Stimulated activated CD8-positive, alpha-beta memory T cell treated with anti-CD3 and anti-CD28 coated beads, Interleukin-15, amount 100 ng/mL, for 48 hours (primary cell): ENCODE results near the gene RRBP1.

Source experiments
- DNase-seq, 2 donors: peaks; one replicate each; pipeline ENCODE4 v3.0.0-alpha.2; 2020; ENCODE audit warnings: low read depth in 2 of 2

Gene RRBP1

DNA sequence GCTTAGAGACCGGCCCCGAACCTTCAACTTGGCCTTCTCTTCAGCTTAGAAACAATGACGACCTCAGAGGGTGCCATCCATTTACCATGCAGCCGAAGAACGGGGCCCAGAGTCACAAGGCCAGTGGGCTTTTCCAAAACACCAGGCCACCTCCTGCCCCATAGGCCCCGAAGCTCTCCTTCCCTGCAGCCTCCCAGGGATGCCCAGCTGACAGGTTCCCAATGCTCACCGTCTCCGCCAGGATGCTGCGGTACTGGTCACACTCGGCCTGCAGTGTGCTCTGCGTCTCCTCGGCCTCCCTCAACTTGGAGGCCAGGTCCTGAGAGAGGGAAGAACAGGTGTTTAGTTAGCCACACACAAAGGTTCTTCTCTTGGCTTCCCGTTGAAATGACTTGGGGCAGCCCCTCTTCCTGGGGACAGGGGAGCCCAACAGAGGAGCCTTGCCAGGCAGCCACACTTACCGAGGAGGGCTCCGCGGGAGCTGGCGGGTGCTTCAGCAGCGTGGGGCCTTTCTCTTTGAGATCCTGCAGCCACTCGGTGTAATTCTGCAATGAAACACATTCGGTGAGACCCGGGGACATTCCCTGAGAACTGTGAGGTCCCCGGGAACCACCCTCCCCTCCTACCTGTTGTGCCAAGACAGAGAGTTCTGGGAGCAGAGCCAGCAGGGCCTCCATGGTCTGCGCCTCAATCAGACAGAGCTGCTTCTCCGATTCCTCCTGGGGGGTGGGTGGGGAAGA lies 60.6 kb downstream of the RRBP1 start:
- DNase-seq, result no peak

DNA sequence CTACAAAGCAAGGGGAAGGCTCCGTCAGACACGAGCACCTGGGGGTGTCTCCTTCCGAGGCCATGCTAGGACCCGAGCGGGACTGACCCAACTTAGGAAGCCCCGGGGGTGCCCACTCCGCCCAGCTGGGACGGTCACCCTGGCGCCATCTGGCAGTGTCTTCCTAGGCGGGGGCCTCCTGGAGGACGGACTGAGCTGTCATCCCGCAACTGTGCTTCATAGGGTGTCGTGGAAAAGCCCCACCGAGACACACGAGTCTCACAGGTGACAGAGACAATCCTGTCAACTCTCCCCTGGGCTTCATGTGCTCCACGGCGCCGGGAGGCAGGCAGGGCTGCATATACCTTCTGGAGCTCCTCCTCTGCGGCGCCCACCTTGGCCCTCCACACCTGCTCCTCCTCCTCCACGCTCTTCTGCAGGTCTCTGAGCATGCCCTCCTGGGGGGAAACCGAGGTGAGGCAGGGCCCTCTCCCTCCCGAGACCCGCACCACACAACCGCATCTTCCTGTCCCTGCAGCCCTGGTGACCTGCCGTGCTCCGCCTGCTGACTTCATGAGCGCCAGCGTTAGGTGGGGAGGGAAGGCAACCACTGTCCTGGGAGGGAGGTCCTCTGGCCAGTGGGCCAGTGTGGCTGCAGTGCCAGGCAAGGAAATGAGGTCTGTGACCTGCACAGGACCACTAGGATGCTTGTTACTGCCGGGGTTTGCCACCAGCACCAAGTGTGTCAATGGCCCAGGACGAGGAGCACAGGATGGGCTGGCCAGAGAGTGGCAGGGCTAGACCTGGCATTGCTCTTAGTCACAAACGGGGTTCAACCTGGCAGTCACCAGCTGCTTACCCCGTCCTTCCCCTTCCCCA lies 61.4 kb downstream of the RRBP1 start:
- DNase-seq, result no peak

DNA sequence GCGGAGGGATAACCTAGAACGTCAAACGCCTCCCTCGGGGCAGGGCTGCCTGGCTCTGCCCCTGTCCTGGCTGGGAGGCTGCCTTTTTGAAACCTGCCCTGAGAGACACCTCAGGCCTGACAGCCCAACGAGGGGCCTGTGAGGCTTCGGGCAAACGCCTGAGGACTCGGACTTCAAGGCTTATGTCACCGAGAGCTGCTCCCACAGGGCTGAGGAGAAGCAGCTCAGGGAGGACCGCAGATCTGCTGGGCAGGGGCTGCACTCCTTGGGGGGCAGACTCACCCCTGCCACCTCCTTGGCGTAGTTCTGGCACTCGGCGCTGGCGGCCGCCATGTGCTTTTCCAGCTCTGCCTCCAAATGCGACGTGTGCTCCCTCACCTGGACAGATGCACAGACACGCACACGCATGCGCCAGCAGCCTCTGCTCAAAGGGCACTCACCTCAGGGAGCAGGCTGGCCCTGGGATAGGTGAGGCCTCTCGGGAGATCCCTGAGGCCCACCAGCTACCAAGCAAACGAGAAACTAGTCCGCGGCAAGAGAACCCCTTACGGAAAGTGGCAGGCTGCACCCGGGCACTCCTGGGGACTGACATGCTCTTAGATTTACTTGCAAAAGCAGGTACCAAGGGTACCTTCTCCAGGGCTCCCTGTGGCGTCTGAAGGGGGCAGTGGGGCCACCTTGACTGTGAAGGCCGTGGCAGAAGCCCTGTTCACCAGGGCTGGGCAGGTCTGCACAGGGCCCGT lies 62.5 kb downstream of the RRBP1 start:
- no peak for DNase-seq

DNA sequence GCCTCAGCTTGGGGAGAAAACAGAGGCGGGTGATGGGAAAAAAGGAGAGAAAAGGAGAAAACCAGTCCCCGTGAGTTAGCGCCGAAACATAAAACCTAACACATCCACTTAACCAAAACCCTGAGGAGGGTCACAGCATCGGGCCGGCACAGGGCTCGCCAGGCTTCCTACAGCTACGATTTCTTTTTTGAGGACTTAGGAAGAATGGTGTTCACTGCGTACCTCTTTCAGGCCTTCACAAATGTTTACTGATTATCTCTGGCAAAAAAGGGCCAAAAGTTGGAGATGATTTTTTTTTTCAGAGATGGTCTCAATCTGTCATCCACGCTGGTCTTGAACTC lies 63.4 kb downstream of the RRBP1 start:
- no peak for DNase-seq

DNA sequence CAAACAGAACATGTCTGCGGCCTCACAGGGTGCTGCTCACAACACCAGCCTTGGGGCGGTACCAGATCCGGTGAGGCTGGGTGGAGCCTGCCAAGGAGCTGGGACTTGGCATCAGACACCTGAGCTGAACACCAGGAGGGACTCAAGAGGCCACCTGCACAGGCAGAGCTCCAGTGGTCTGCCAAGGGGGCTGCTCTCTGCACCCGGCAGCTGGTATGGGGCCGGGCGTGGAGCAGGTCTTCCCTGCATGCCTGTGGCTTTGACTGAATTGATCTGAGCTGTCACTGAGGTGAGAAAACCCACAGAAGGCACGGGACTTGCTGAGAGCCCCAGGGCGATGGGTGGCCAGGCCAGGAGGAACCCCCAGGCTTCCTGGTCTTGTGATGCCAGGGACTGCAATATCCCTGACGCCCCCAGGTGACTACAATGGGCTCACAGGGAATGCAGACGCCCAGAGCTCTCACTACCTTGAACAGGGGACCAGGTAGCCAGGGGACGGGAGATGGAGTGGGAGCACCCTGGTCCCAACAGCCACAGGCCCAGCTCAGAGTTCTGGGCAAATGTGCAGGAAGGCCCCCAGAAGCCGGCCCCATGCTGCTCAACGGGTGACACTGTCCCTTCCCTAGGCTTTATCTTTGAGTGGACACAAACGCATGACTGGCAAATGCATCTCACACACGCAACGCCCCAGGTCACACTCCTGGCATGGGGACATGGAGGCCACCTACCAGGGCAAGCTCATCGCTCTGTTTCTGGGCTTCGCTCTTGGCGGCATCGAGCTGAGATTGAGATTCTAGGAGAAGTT lies 64.0 kb downstream of the RRBP1 start:
- DNase-seq, result no peak

DNA sequence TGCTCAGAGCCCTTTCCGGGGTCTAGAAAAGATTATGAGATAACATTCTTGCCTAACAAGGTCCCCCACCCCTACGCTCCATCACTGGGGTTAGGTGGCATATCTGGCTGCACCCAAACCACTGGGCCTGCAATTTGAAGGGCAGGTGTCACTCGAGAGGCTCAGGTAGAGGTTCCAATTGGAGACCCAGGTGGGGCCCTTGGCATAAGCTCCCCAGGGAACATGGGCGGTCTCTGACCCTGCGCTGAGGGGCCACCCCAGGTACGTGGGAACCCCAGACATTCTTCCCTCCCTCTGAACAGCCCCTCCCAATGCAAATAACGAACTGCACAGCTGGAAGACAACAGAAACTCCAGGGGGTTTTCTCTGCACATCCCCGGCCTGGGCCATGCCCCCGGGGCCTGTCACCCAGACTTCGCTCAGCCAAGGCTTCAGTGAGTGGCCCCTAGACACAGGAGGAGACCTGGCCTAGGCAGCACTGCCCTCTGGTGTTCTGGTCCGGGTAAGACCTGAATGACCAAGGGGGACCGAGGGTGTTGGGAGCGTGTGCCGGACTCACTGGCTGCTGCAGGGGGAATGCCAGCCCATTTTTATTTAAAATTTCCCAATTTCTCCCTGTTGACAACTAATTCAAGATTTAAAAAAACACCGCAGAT lies 64.7 kb downstream of the RRBP1 start:
- peak in 1 of 2 donors; percentile 16 for DNase-seq

DNA sequence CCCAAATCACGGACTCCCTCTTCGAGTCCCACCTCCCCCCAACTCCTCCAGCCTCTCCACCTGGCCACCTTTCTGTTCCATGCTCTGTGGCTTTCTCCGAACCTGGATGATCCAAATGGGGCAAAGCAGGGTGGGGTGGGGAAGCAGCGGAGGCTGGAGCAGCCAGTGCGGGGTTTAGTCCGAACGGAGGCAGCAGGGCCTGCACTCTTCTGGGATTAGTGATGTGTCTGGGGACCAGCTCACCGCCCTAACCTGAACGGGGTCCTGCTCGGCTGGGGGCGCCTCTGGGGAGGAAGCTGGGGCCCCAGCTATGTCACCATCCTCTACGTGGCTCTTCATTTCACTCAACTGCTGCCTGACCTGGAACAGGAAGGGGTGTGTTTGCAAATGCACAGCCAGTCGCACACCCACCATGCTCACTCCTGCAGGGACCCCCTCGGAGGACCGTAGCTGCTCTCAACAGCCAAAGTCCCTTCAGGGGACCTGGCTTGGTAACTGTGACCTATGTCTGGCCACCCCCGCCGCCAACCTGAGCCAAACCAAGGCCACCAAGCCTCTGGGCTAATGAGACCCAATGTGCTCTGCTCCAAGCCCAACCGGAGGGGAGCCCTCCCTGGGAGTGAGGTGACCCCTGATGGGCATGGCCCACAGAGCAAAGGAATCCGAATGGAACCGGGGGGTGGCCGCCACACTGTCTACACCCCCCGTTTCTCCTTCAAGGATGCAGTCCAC lies 65.4 kb downstream of the RRBP1 start:
- no peak for DNase-seq

DNA sequence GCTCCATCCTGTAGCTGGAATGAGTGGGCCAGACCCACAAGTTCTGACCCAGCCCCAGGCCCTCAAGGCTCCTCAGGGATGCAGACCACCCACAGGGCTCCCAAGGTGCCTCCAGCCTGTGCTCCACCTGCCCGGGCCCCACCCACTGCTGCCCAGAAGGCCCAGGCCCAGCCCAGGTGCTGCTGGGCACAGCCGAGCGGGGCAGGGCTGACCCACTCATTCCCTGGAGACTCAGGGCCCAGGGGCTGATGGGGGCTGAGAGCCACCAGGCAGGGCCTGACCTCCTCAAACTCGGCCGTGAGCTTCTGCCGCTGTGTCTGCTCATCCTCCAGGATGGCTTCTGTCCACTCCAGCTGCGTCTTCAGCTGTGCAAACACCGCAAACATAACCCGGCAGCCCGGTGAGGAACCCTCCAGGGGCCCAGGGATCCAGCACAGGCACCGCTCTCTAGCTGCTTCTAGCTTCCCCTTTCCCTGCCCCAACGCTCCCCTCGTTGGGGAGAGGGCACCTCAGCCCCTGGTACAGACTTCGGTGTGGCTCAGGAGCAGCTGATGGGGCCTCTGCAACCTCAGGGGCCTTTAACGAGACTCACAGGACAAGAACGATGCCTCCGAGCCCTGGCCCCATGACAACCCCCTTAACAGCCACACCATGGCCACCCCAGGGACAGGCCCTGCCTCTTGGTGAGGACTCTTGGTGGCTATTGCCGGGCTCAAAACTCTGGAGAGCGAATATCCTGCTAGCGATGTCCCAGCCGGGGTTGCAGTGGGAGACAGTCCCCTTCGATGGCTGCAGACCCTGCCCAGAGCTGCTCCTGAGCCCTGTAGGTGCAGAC lies 66.2 kb downstream of the RRBP1 start:
- DNase-seq, result no peak

DNA sequence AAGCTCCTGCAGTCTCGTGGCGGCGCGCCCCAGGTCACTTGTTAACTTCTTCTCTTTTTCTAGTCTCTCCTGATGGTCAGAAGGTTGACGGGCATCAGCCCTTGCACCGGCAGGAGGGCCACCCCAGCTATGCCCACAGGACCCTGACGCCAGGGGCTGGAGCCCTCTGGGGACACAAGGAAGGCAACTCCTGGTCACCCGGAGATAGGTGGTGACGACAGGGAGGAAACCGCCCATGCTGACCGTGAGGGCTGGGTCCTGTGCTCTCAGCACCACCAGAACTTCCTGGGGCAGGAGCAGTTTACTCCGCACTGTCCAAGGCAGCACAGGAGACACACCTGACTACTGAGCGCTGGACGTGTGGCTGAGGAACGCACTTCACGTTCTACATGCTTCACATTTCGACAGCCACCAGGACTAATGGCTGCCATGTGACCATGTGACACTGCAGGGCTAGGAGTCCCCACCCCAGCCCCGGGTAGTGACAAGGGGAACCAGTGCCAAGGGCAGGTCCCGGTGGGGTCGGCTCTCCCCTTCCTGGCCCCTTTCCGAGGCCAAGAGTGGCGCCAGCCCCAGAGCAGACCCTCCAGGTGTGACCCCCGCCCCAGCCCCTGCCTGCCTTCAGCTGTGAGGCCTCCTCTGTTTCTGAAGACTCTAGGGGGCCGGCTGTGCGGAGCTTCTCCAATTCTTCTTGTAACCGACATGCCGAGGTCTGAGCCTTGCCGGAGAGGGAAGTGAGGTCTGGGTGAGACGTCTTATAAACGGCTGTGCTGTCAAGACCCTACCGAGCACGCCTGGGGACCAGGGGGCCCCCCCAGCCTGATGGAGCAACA lies 67.0 kb downstream of the RRBP1 start:
- no peak for DNase-seq

DNA sequence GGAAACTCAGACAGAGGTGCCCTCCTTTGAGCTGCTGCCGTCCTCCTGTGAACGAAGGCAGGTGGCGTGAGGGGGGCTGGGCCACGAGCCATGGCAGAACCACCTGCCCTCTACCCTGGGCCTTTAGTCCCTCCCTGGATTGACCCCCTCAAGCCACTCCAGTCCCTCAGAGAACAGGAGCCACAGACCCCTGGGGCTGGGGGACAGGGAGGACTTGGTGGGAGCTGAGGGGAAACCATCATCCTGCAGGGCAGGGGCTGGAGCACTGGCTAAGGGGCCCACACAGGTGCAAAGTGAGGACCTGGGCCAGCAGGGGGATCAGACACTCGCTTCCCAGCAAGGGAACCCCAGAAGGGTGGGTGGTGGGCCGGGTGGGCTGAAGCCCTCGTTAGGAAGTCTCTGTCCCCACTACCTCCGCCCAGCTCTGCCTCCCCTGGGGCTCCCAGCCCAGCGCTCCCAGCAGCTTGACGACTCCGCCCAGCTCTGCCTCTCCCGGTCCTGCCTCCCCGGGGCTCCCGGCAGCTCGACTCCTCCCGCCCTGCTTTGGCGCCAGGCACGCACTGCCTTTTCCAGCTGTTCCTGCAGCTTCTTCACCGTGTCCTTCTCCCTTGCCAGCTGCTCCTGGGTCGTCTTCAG lies 67.7 kb downstream of the RRBP1 start:
- no peak for DNase-seq

DNA sequence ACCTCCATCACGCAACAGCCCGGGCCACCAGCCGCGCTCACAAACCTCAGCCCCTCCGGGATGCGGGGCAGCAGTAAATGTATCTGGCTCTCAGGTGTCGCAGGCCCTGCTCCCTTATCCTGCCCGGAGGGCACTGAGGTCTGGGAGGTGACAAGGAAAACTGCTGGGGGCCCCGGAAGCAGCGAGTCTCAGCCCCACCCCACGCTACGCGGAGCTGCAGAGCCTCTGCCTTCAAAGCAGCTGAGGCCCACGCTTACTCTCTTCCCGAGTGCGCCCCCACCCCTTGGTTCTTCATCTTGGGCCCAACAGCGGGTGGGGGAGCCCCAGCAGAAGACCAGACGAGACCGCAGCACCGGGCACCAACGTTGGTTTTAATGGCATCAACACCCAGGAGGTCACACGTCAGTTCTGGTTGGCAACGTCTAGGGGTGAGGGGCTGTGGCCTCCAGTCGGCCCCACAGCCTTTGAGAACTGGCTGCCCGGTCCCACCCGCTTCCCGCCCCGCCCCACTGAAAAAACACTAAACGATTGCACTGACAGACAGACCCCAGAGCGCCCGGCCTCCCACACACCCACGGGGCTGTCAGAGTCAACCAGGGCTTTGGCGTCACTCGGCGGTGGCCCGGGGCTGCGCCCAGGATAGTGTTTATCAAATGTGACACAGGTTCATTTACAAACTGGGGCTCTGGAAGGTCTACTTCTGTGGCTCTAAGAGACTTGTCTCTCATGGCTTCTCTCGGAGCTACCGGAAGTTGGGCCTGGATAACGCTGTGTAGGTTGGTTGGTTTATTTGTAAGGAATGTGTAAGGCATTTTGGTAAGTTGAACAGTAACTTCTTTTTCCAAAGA lies 68.5 kb downstream of the RRBP1 start:
- no peak for DNase-seq

DNA sequence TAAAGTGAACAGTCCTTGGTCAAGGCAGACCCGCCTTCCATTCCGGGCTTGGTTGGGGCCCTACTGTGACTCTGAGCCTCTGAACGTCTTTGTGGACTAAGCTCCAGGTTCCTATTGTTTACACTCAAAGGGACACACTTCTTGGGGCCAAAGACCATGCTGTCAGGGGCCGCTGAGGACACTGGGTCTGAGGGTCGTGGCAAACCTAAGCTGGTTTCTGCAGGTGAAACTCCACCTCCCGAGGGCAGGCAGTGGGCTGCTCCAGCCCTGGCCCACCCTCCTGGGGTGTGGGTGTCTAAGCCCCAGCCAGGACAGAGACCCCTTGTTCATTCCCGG lies 69.1 kb downstream of the RRBP1 start:
- DNase-seq, result no peak

DNA sequence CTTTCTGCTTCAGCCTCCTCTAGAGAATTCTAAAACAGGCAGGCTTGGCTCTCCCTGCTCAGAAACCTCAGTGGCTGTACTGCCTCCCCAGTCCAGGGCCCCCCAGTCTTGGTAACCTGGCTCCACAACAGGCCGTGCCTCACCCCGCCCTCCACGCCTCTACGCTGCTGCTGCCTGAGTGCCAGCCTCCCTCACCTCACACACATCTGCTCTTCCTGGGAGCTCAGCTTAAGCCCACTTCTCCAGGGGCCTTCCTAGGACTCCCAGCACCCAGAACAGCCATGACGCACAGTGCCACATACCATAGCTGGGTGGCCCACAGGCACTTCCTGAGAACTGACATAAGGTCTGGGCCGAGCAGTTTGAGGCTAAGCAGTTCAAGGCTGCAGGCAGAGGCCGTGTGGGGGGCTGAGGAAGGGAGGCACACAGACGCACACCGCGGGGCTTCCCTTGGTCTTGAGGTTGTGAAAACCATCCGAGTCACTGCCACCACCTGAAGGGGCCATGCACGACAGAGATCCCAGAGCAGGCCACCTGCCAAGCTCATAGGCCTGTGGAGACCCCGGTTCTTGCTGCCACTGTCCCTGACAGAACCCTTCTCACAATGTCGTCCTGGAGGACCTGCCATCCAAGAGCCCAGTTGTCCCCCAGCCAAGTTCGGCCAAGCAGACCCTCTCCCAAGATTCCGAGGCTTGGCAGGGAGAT lies 69.6 kb downstream of the RRBP1 start:
- peak; percentile 29 to 43 for DNase-seq

DNA sequence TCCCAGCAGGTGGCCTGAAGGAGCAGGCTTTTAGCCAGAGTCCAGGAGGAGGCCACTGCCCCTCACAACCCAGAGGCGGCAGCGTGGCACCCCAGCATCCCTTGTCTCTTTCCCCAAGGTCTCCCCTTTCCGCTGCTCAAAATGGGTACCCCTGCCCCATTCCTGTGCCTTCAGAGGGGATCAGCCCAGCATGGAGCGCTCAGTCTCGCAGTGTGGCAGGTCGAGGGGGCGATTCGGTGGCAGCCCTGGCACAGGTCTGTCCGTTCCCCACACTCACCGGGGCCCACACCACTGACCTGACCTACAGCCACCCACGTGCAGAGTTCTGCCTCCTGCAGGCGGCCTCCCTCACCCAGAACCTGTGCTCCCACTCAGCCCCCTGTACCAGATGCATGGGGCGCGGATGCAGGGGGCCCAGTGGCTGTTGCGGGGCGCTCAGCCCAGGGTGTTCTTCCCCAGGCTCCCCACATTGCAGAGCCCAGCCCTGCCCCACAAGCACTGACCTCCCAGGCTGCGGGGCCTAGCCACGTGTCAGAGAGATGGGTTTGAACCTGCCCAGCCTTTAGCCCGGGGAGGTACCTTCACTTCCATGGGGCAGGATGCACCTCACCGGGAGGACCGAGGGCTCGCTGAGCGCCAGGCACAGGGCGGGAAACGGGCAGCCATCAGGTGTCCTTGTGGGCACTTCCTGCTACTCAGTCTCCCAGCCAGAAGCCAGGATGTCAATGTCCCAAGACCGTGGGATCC lies 70.3 kb downstream of the RRBP1 start:
- no peak for DNase-seq

DNA sequence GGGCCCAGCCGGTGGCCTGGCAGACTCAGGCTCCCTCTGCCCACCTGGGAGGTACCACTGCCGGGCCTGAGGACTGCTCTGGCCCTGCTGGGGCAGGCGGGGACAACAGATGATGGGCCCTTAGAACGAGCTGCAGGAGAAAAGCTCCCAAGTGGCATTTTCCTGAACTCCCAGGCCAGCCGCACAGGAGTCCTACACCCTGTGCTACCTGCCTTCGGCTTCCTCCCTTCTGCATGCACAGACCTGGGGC lies 70.8 kb downstream of the RRBP1 start:
- no peak for DNase-seq

DNA sequence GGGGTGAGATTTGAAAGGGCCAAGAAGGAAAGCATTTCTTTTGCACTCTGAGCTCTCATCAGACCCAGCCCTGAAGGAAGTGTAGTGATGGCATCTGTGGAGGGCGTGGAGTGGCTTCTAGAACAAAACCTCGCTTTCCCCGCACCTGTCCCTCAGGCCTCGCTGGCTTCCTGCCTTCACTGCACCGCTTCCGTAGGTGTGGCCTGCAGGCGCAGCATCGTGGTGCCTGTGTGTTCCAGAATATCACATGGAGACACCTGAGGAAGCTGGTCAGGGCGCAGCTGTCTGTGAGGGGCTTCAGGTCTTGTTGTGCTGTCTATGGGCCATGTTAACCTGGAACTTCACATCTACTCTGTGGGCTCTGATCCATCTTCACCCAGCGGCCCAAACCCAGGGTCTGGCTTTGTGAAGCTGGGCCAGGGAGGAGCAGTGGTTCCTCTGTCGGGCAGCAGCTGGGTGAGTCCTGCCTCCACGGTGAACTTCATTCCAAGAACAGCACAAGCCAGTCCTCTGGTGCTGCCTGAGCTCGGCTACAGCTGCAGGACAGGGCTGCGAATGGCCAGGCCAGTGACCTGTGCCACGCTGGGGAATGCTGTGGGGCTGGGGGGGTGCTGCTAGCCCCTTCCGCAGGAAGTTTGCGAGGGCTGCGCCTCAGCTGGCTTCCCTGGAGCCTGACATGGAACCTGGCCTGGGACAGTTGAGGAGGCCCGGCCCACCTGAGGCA lies 71.3 kb downstream of the RRBP1 start:
- peak in 1 of 2 donors; percentile 28 for DNase-seq
